Gastrocnemius medialis (tissue), 4 donors: ENCODE results near the gene ARL6IP5.

Experiments
- POLR2A ChIP-seq, 2 donors: fragments of 450-650 bp; IDR thresholded peaks; one replicate each; pipeline ENCODE4 v1.6.1; 2017; ENCODE audit warnings: antibody characterized with exemption in 2 of 2, mild to moderate bottlenecking in 2 of 2, moderate library complexity in 2 of 2
- TF ChIP-seq, protein P1 (sequence below), 5 experiments: fragments of 450-650 bp in 3 of 5; fragments of 200-600 bp in 2 of 5; sonication (generic) in 2 of 5; IDR thresholded peaks in 4 of 5; conservative IDR thresholded peaks in 1 of 5; 1 replicate in 4 of 5; 2 replicates in 1 of 5; pipeline ENCODE4 v1.5.1; 2016 to 2019; ENCODE audit warnings: antibody characterized with exemption in 5 of 5, mild to moderate bottlenecking in 3 of 5, moderate library complexity in 3 of 5

DNA sequence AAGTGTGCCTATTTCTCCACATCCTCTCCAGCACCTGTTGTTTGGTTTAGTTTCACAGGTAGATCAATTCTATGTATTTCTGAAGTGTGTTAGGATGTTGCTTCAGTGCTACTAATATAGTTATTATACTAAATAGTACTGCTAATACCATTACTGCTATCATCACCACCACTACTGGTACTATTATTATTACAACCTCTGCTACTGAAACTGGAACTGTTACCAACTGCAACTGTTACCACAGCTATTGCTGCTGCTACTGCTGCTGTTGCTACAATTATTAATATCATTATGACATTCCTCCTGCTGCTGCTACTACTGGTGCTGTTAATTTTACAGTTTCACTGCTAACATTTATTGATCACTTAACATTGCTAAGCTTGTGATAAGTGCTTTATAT is 46.0 kb downstream of the ARL6IP5 start:
- no peak for TF ChIP-seq POLR2A (IDR thresholded peaks at IDR 0.05)
- TF ChIP-seq, protein P1, sequence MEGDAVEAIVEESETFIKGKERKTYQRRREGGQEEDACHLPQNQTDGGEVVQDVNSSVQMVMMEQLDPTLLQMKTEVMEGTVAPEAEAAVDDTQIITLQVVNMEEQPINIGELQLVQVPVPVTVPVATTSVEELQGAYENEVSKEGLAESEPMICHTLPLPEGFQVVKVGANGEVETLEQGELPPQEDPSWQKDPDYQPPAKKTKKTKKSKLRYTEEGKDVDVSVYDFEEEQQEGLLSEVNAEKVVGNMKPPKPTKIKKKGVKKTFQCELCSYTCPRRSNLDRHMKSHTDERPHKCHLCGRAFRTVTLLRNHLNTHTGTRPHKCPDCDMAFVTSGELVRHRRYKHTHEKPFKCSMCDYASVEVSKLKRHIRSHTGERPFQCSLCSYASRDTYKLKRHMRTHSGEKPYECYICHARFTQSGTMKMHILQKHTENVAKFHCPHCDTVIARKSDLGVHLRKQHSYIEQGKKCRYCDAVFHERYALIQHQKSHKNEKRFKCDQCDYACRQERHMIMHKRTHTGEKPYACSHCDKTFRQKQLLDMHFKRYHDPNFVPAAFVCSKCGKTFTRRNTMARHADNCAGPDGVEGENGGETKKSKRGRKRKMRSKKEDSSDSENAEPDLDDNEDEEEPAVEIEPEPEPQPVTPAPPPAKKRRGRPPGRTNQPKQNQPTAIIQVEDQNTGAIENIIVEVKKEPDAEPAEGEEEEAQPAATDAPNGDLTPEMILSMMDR (IDR thresholded peaks at IDR 0.05 in 4 of 5, conservative IDR thresholded peaks at IDR 0.05 in 1 of 5), result no peak
